SU-DHL-6 (cell line): Measurements from ENCODE around the gene APPBP2.
A peak's percentile ranks its signal among the peaks of the same experiment; 100 is the strongest.
"Not testable (repeated sequence)": the region's sequence is repeated elsewhere in the genome, so short reads cannot be mapped to it uniquely, and the experiment has no call there.

Experiments used
- H2AFZ ChIP-seq: fragments of 200-600 bp; sonication (generic); 2 replicates; pipeline ENCODE4 v1.6.1; 2014; ENCODE audit warnings: low read depth, mild to moderate bottlenecking, moderate library complexity, mixed read lengths, antibody characterized with exemption, low read length; ENCODE audit not compliant: severe bottlenecking
- H3F3A ChIP-seq: fragments of 200-600 bp; shearing (Covaris generic); 2 replicates; pipeline ENCODE4 v1.6.0; 2016; ENCODE audit warnings: antibody characterized with exemption, mild to moderate bottlenecking; ENCODE audit not compliant: insufficient read depth
- H3K27ac ChIP-seq: fragments of 200-600 bp; sonication (generic); 2 replicates; pipeline ENCODE4 v1.5.1; 2016; ENCODE audit warnings: low read depth, mild to moderate bottlenecking, low read length, moderate library complexity, mixed read lengths
- H3K27me3 ChIP-seq: fragments of 200-600 bp; sonication (generic), shearing (Covaris generic); 2 replicates; pipeline ENCODE4 v1.6.0; 2014; ENCODE audit warnings: mild to moderate bottlenecking, low read length
- H3K36me3 ChIP-seq: fragments of 200-600 bp; sonication (generic); 2 replicates; pipeline ENCODE4 v1.6.1; 2014; ENCODE audit warnings: mild to moderate bottlenecking, low read length, mixed read lengths
- H3K4me2 ChIP-seq: fragments of 300-600, 200-600 bp; shearing (Covaris generic), sonication (generic); 2 replicates; pipeline ENCODE4 v1.6.0; 2014; ENCODE audit warnings: low read length, low read depth, mild to moderate bottlenecking; ENCODE audit not compliant: poor library complexity, severe bottlenecking
- H3K4me3 ChIP-seq: fragments of 200-600 bp; sonication (generic); 2 replicates; pipeline ENCODE4 v1.5.1; 2014; ENCODE audit warnings: antibody characterized with exemption, low read length, mild to moderate bottlenecking, mixed read lengths; ENCODE audit not compliant: insufficient read depth, poor library complexity, severe bottlenecking
- H3K79me2 ChIP-seq: fragments of 200-600 bp; sonication (generic); 2 replicates; pipeline ENCODE4 v1.6.1; 2014; ENCODE audit warnings: mild to moderate bottlenecking, low read length, moderate library complexity; ENCODE audit not compliant: insufficient read depth
- H3K9ac ChIP-seq: fragments of 200-600 bp; sonication (generic); 2 replicates; pipeline ENCODE4 v1.7.0; 2014; ENCODE audit warnings: mild to moderate bottlenecking, low read length
- H3K9me2 ChIP-seq: fragments of 200-600 bp; sonication (generic); replicated peaks from 2 replicates; pipeline ENCODE4 v1.6.1; 2014; ENCODE audit warnings: low read length; ENCODE audit not compliant: insufficient read depth
- H3K9me3 ChIP-seq: fragments of 200-600 bp; sonication (generic); 2 replicates; pipeline ENCODE4 v1.6.1; 2014; ENCODE audit warnings: low read length, mixed read lengths; ENCODE audit not compliant: insufficient read depth
- H4K20me1 ChIP-seq: fragments of 200-600 bp; sonication (generic); 2 replicates; pipeline ENCODE4 v1.6.1; 2014; ENCODE audit warnings: low read depth, mild to moderate bottlenecking, antibody characterized with exemption, low read length, moderate library complexity, mixed read lengths
- CTCF ChIP-seq: fragments of 200-600 bp; sonication (generic); IDR thresholded peaks from one replicate; pipeline ENCODE4 v1.5.1; 2017; ENCODE audit warnings: antibody characterized with exemption, mild to moderate bottlenecking, low read length, moderate library complexity; ENCODE audit not compliant: insufficient read depth, poor library complexity, severe bottlenecking
- EZH2phosphoT487 ChIP-seq: fragments of 200-600 bp; sonication (generic), shearing (Covaris generic); conservative IDR thresholded peaks from 2 replicates; pipeline ENCODE4 v1.6.1; 2018; ENCODE audit warnings: mild to moderate bottlenecking, antibody characterized with exemption, low read length, moderate library complexity, mixed read lengths

The APPBP2 gene

GRCh38 chr17:60421273-60422161, 104.5 kb downstream of the APPBP2 start:
- Histone ChIP-seq H3K4me2 (peak overlapping the region; percentile 80), H3F3A (no peaks in the 10 kb centered on the region), H3K27me3 (no peaks in the 10 kb centered on the region), H2AFZ (peak overlapping the region; percentile 94), H3K9me3 (no peaks in the 10 kb centered on the region), H3K79me2 (no peaks in the 10 kb centered on the region), H3K4me3 (peak overlapping the region; percentile 59), H3K9me2 (no peaks in the 10 kb centered on the region), H3K27ac (no peak overlapping the region), H3K9ac (peak overlapping the region; percentile 62), H3K36me3 (no peaks in the 10 kb centered on the region), H4K20me1 (no peaks in the 10 kb centered on the region)
- TF ChIP-seq CTCF: peak; percentile 100
- TF ChIP-seq EZH2phosphoT487: no peak

- H3K4me2 ChIP-seq, H3K9ac ChIP-seq, H3K27me3 ChIP-seq, H3K79me2 ChIP-seq, H3F3A ChIP-seq, H4K20me1 ChIP-seq, H3K9me2 ChIP-seq, H3K9me3 ChIP-seq, H3K36me3 ChIP-seq, H2AFZ ChIP-seq, H3K4me3 ChIP-seq, H3K27ac ChIP-seq: not testable (repeated sequence)
Observed at GRCh38 chr17:60419875-60420274, 106.2 kb downstream of the APPBP2 start.

DNA sequence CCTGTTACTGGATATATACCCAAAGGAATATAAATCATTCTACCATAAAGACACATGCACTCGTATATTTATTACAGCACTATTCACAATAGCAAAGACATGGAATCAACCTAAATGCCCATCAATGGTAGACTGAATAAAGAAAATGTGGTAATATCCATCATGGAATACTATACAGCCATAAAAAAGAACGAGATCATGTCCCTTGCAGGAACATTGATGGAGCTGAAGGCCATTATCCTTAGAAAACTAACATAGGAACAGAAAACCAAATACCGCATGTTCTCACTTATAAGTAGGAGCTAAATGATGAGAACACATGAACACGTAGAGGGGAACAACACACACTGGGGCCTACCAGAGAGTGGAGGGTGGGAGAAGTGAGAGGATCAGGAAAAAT, 107.0 kb downstream of the APPBP2 start:
- not testable (repeated sequence) for H3K9ac ChIP-seq, H3F3A ChIP-seq, H3K36me3 ChIP-seq, H3K9me2 ChIP-seq, H3K27me3 ChIP-seq, H3K79me2 ChIP-seq, H2AFZ ChIP-seq, H3K9me3 ChIP-seq, H3K27ac ChIP-seq, H3K4me2 ChIP-seq, H4K20me1 ChIP-seq, H3K4me3 ChIP-seq

DNA sequence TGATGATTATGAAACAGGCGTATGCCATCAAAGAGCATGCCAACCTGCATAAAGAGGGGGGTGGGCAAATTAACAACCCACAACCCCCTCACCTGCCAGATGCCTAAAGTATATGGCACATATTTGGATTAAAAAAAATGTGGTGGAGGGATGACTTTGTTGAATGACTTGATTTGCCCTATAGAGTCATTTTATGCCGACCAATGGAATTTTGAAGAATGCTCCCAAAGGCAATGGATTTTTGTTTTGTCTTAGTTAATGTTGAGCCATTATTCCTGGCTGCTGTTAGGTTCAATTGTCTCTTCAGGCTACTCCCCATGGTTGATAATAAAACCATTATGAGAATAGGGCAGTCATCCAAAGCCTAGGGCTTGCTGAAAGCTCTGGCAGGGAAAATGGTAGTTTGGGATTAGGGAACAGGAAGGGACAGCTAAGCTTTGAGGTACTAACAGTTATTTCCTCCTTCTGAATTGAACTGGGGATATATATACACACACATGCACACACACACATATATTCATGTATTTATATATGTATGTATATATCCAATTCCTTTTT, 109.6 kb downstream of the APPBP2 start:
- no peaks in the 10 kb centered on the region for H3K79me2 ChIP-seq
- no peak overlapping the region for H3K4me2 ChIP-seq
- no peak overlapping the region for H2AFZ ChIP-seq
- H3K9ac ChIP-seq: no peak overlapping the region
- H3K36me3 ChIP-seq: no peaks in the 10 kb centered on the region
- H3K27me3 ChIP-seq: no peaks in the 10 kb centered on the region
- no peaks in the 10 kb centered on the region for H4K20me1 ChIP-seq
- no peaks in the 10 kb centered on the region for H3K9me2 ChIP-seq
- TF ChIP-seq EZH2phosphoT487 (no peak), CTCF (no peak)
- H3K27ac ChIP-seq: no peak overlapping the region
- H3K4me3 ChIP-seq: no peak overlapping the region
- no peaks in the 10 kb centered on the region for H3F3A ChIP-seq
- H3K9me3 ChIP-seq: no peaks in the 10 kb centered on the region
